Mesendoderm (in vitro differentiated cells): ENCODE measurements around the gene GTF2F2.
"Not testable (repeated sequence)": the region's sequence is repeated elsewhere in the genome, so short reads cannot be mapped to it uniquely, and the experiment has no call there.

Source experiments
- DNase-seq: peaks from one replicate; pipeline ENCODE4 v3.0.0; 2013
- H2AK5ac ChIP-seq: 2 replicates; pipeline ENCODE4 v1.6.1; 2013; ENCODE audit warnings: low read length, inconsistent platforms
- H2BK120ac ChIP-seq: 2 replicates; pipeline ENCODE4 v1.6.1; 2013; ENCODE audit warnings: low read depth, mild to moderate bottlenecking, low read length, moderate library complexity, mixed read lengths
- H2BK15ac ChIP-seq: replicated peaks from 2 replicates; pipeline ENCODE4 v1.6.1; 2013; ENCODE audit warnings: low read depth, mild to moderate bottlenecking, moderate library complexity
- H2BK5ac ChIP-seq: 2 replicates; pipeline ENCODE4 v1.6.1; 2013; ENCODE audit warnings: low read length, inconsistent platforms
- H3K18ac ChIP-seq: 2 replicates; pipeline ENCODE4 v1.6.1; 2013; ENCODE audit warnings: mild to moderate bottlenecking, low read length, mixed read lengths
- H3K23ac ChIP-seq: one replicate; pipeline ENCODE4 v1.6.1; 2013; ENCODE audit warnings: low read length
- H3K27ac ChIP-seq: 2 replicates; pipeline ENCODE4 v1.5.1; 2013; ENCODE audit warnings: low read depth, mild to moderate bottlenecking, inconsistent platforms, low read length, moderate library complexity
- H3K27me3 ChIP-seq: 2 replicates; pipeline ENCODE4 v1.6.1; 2013; ENCODE audit warnings: low read length, control low read depth, mild to moderate bottlenecking, inconsistent platforms; ENCODE audit not compliant: insufficient read depth, poor library complexity
- H3K36me3 ChIP-seq: 2 replicates; pipeline ENCODE4 v1.6.1; 2013; ENCODE audit warnings: low read length, inconsistent platforms; ENCODE audit not compliant: control insufficient read depth, insufficient read depth
- H3K4ac ChIP-seq: one replicate; pipeline ENCODE4 v1.6.1; 2013; ENCODE audit warnings: low read depth, mild to moderate bottlenecking, low read length, moderate library complexity
- H3K4me1 ChIP-seq: 2 replicates; pipeline ENCODE4 v1.6.1; 2013; ENCODE audit warnings: low read depth, low read length, inconsistent platforms; ENCODE audit not compliant: control insufficient read depth
- H3K4me2 ChIP-seq: 2 replicates; pipeline ENCODE4 v1.6.1; 2013; ENCODE audit warnings: low read length
- H3K4me3 ChIP-seq: 2 replicates; pipeline ENCODE4 v1.5.1; 2013; ENCODE audit warnings: mild to moderate bottlenecking, low read length
- H3K56ac ChIP-seq: one replicate; pipeline ENCODE4 v1.6.1; 2013; ENCODE audit warnings: low read length
- H3K79me1 ChIP-seq: 2 replicates; pipeline ENCODE4 v1.6.1; 2013; ENCODE audit warnings: low read length, inconsistent platforms
- H3K79me2 ChIP-seq: 2 replicates; pipeline ENCODE4 v1.6.1; 2013; ENCODE audit warnings: mild to moderate bottlenecking, low read length; ENCODE audit not compliant: control insufficient read depth, insufficient read depth
- H3K9ac ChIP-seq: 2 replicates; pipeline ENCODE4 v1.6.1; 2013; ENCODE audit warnings: low read length, inconsistent platforms
- H4K5ac ChIP-seq: one replicate; pipeline ENCODE4 v1.6.1; 2013; ENCODE audit warnings: low read length
- H4K8ac ChIP-seq: one replicate; pipeline ENCODE4 v1.6.1; 2013; ENCODE audit warnings: low read depth, mild to moderate bottlenecking, control low read depth, low read length, moderate library complexity
- WGBS: extraction: QIAGEN DNeasy Blood & Tissue Kit; methylation state at CpG from one replicate; pipeline ENCODE4 v1.1.7; 2013; ENCODE audit warnings: low lambda C conversion rate, missing lambda C conversion rate; ENCODE audit not compliant: insufficient coverage; ENCODE audit errors: extremely low coverage; 5-methylcytosine and 5-hydroxymethylcytosine counted together

Gene GTF2F2

DNA sequence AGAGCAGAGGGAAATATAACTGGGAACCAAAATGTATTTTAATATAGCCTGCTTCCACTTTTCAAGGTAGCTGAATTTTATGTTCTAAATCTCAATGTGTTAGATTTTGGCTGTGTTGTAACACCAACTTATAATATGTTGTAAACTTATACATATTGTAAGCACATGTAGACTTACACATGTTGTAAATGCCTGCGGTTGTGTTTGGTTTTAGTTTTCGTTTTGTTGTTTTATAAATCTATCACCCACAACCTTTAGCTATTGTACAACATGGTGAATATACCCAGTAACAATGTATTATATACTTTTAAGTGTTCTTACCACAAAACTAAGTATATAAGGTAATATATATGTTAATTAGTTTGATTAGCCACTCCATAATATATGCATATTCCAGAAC lies 65.0 kb downstream of the GTF2F2 start:
- Histone ChIP-seq H3K27ac (no peak overlapping the region), H3K27me3 (no peaks in the 10 kb centered on the region), H3K4ac (no peak overlapping the region), H3K4me2 (no peak overlapping the region), H3K18ac (no peak overlapping the region), H2BK5ac (no peak overlapping the region), H2AK5ac (no peak overlapping the region), H3K56ac (no peak overlapping the region), H4K8ac (no peak overlapping the region), H3K4me1 (no peaks in the 10 kb centered on the region), H3K79me2 (no peaks in the 10 kb centered on the region), H3K36me3 (no peaks in the 10 kb centered on the region), H2BK15ac (no peak overlapping the region), H3K79me1 (peaks cover 3% of the 10 kb centered on the region), H3K9ac (no peak overlapping the region), H3K23ac (no peak overlapping the region), H4K5ac (no peak overlapping the region), H2BK120ac (no peak overlapping the region), H3K4me3 (no peak overlapping the region)
- no CpG with 5 or more reads among the region's 2 CpGs for WGBS
- no peak for DNase-seq

DNA sequence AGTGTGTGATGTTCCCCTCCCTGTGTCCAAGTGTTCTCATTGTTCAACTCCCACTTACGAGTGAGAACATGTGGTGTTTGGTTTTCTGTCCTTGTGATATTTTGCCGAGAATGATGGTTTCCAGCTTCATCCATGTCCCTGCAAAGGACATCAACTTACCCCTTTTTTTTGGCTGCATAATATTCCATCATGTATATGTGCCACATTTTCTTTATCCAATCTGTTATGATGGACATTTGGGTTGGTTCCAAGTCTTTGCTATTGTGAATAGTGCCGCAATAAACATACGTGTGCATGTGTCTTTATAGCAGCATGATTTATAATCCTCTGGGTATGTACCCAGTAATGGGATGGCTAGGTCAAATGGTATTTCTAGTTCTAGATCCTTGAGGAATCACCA lies 68.8 kb downstream of the GTF2F2 start:
- not testable (repeated sequence) for H3K18ac ChIP-seq, H3K79me2 ChIP-seq, H3K4ac ChIP-seq, H3K79me1 ChIP-seq, H4K8ac ChIP-seq, H3K9ac ChIP-seq, H2BK5ac ChIP-seq, H3K56ac ChIP-seq, H3K23ac ChIP-seq, H3K4me3 ChIP-seq, H2AK5ac ChIP-seq, H3K36me3 ChIP-seq, DNase-seq, H3K27ac ChIP-seq, H2BK15ac ChIP-seq, H3K4me1 ChIP-seq, H3K27me3 ChIP-seq, H4K5ac ChIP-seq, H3K4me2 ChIP-seq, H2BK120ac ChIP-seq
- no CpG with 5 or more reads among the region's 4 CpGs for WGBS

DNA sequence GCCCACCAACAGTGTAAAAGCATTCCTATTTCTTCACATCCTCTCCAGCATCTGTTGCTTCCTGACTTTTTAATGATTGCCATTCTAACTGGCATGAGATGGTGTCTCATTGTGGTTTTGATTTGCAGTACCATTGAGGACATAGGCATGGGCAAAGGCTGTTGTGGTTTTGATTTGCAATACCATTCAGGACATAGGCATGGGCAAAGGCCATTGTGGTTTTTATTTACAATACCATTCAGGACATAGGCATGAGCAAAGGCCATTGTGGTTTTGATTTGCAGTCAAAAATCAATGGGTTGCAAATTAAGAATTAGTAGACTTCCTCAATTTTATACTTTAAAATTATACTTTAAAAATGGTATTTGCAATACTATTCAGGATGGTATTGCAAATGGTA lies 69.2 kb downstream of the GTF2F2 start:
- not testable (repeated sequence) for H3K9ac ChIP-seq, H3K4me3 ChIP-seq, H3K23ac ChIP-seq, H2BK15ac ChIP-seq, H3K4me2 ChIP-seq, H3K4me1 ChIP-seq, H3K18ac ChIP-seq, H3K56ac ChIP-seq, H4K8ac ChIP-seq, H4K5ac ChIP-seq, H2BK5ac ChIP-seq, H3K4ac ChIP-seq, H2AK5ac ChIP-seq, H3K79me2 ChIP-seq, DNase-seq, H3K79me1 ChIP-seq, H3K36me3 ChIP-seq, H3K27ac ChIP-seq, H3K27me3 ChIP-seq, H2BK120ac ChIP-seq

DNA sequence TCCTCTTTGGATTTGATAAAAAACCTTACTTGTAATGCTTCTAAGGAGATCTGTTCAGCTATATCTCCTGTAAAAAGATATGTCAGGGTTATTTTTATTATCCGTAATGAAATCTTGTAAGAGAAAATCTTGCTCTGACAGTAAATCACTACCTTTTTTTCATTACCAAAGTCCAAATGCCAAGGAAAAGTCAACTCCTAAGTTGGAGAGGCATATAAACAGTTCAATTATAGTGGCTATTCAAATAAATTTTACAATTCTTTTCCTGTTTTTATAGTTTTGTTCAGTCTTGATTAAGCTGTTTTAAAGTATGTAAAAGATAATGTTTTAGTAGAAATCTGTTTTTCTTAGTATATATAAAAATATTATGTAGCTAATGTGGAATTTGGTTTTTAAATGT lies 71.6 kb downstream of the GTF2F2 start:
- Histone ChIP-seq H3K36me3 (no peaks in the 10 kb centered on the region), H2BK15ac (no peak overlapping the region)
- no CpG with 5 or more reads among the region's 1 CpG for WGBS

GRCh38 chr13:45194081-45194939 lies 74.0 kb downstream of the GTF2F2 start:
- H2AK5ac ChIP-seq, result no peak overlapping the region
- peak; percentile 74 for DNase-seq

More for the DNA sequence above, 71.6 kb downstream of the GTF2F2 start:
- Histone ChIP-seq H3K56ac (no peak overlapping the region), H3K79me2 (no peaks in the 10 kb centered on the region), H3K18ac (no peak overlapping the region), H4K8ac (no peak overlapping the region), H3K4me2 (no peak overlapping the region), H3K27me3 (no peaks in the 10 kb centered on the region), H3K23ac (no peak overlapping the region), H3K4ac (no peak overlapping the region), H2AK5ac (no peak overlapping the region), H4K5ac (no peak overlapping the region), H3K9ac (no peak overlapping the region), H2BK120ac (no peak overlapping the region), H3K79me1 (peaks cover 2% of the 10 kb centered on the region), H3K27ac (no peak overlapping the region), H3K4me3 (no peak overlapping the region), H3K4me1 (peaks cover 4% of the 10 kb centered on the region), H2BK5ac (no peak overlapping the region)
- no peak for DNase-seq

GRCh38 chr13:45195421-45195820 lies 75.1 kb downstream of the GTF2F2 start:
- H3K27ac ChIP-seq, result no peak overlapping the region
- no peak overlapping the region for H2BK15ac ChIP-seq
- no peak overlapping the region for H2BK5ac ChIP-seq
- no peaks in the 10 kb centered on the region for H3K36me3 ChIP-seq
- H4K8ac ChIP-seq, result no peak overlapping the region
- H3K27me3 ChIP-seq, result no peaks in the 10 kb centered on the region
- no peak overlapping the region for H2BK120ac ChIP-seq
- no peak overlapping the region for H3K9ac ChIP-seq
- H3K79me1 ChIP-seq, result peaks cover 2% of the 10 kb centered on the region
- no peak overlapping the region for H3K56ac ChIP-seq
- no CpG with 5 or more reads among the region's 1 CpG for WGBS
- H3K79me2 ChIP-seq, result no peaks in the 10 kb centered on the region
- no peak overlapping the region for H3K4ac ChIP-seq
- no peak overlapping the region for H3K4me3 ChIP-seq
- no peak overlapping the region for H4K5ac ChIP-seq
- H3K4me1 ChIP-seq, result peaks cover 4% of the 10 kb centered on the region
- no peak overlapping the region for H3K4me2 ChIP-seq
- no peak overlapping the region for H3K18ac ChIP-seq
- H3K23ac ChIP-seq, result no peak overlapping the region
- peak; percentile 49 for DNase-seq
- no peak overlapping the region for H2AK5ac ChIP-seq

More at GRCh38 chr13:45194081-45194939, 74.0 kb downstream of the GTF2F2 start:
- no peaks in the 10 kb centered on the region for H3K79me2 ChIP-seq
- H3K4ac ChIP-seq, result no peak overlapping the region
- H3K23ac ChIP-seq, result no peak overlapping the region
- no peak overlapping the region for H4K8ac ChIP-seq
- H3K36me3 ChIP-seq, result no peaks in the 10 kb centered on the region
- peaks cover 2% of the 10 kb centered on the region for H3K79me1 ChIP-seq
- no peak overlapping the region for H3K4me2 ChIP-seq
- H3K18ac ChIP-seq, result no peak overlapping the region
- no peak overlapping the region for H3K4me3 ChIP-seq
- peaks cover 4% of the 10 kb centered on the region for H3K4me1 ChIP-seq
- no CpG with 5 or more reads among the region's 15 CpGs for WGBS
- no peak overlapping the region for H4K5ac ChIP-seq
- H3K9ac ChIP-seq, result no peak overlapping the region
- H3K27me3 ChIP-seq, result no peaks in the 10 kb centered on the region
- H2BK120ac ChIP-seq, result no peak overlapping the region
- no peak overlapping the region for H3K56ac ChIP-seq
- no peak overlapping the region for H3K27ac ChIP-seq
- H2BK5ac ChIP-seq, result no peak overlapping the region
- no peak overlapping the region for H2BK15ac ChIP-seq
